Trophoblast cell (in vitro differentiated cells and primary cell): ENCODE data around the gene HOXA9.
A peak's percentile ranks its signal among the peaks of the same experiment; 100 is the strongest.

Source experiments
- DNase-seq, 2 donors: peaks; one replicate each; pipeline ENCODE4 v3.0.0-alpha.2; 2016
- H2AFZ ChIP-seq: 2 replicates; pipeline ENCODE4 v1.6.1; 2013; ENCODE audit warnings: low read length, moderate library complexity, mild to moderate bottlenecking; ENCODE audit not compliant: insufficient read depth, poor library complexity
- H2AK5ac ChIP-seq: 2 replicates; pipeline ENCODE4 v1.6.1; 2013; ENCODE audit warnings: mild to moderate bottlenecking, low read length
- H2BK120ac ChIP-seq: 2 replicates; pipeline ENCODE4 v1.6.1; 2013; ENCODE audit warnings: low read length, mild to moderate bottlenecking, moderate library complexity; ENCODE audit not compliant: insufficient read depth, poor library complexity
- H2BK12ac ChIP-seq: 2 replicates; pipeline ENCODE4 v1.6.1; 2013; ENCODE audit warnings: mild to moderate bottlenecking, low read length, moderate library complexity
- H2BK5ac ChIP-seq: 2 replicates; pipeline ENCODE4 v1.6.1; 2013; ENCODE audit warnings: low read length, low read depth, moderate library complexity, mild to moderate bottlenecking; ENCODE audit not compliant: poor library complexity
- H3K14ac ChIP-seq: 2 replicates; pipeline ENCODE4 v1.6.1; 2013; ENCODE audit warnings: mild to moderate bottlenecking, low read length
- H3K18ac ChIP-seq: 2 replicates; pipeline ENCODE4 v1.6.1; 2013; ENCODE audit warnings: mild to moderate bottlenecking, low read length
- H3K23ac ChIP-seq: 2 replicates; pipeline ENCODE4 v1.6.1; 2013; ENCODE audit warnings: low read length
- H3K27ac ChIP-seq: 2 replicates; pipeline ENCODE4 v1.5.1; 2013; ENCODE audit warnings: low read depth, mild to moderate bottlenecking, inconsistent platforms, low read length, moderate library complexity
- H3K27me3 ChIP-seq: 2 replicates; pipeline ENCODE4 v1.6.1; 2013; ENCODE audit warnings: inconsistent platforms, mild to moderate bottlenecking, low read length, moderate library complexity; ENCODE audit not compliant: insufficient read depth
- H3K36me3 ChIP-seq, 2 experiments: 1 replicate in 1 of 2; 2 replicates in 1 of 2; pipeline ENCODE4 v1.6.1; 2013; ENCODE audit warnings: low read length in 2 of 2, mild to moderate bottlenecking in 2 of 2, moderate library complexity in 1 of 2; ENCODE audit not compliant: insufficient read depth in 2 of 2, control insufficient read depth in 1 of 2
- H3K4ac ChIP-seq: 2 replicates; pipeline ENCODE4 v1.6.1; 2013; ENCODE audit warnings: low read depth, mild to moderate bottlenecking, low read length, moderate library complexity
- H3K4me1 ChIP-seq, 2 experiments: 1 replicate in 1 of 2; 2 replicates in 1 of 2; pipeline ENCODE4 v1.6.1; 2013; ENCODE audit warnings: low read length in 2 of 2, mild to moderate bottlenecking in 2 of 2, moderate library complexity in 1 of 2; ENCODE audit not compliant: insufficient read depth in 2 of 2, control insufficient read depth in 1 of 2
- H3K4me2 ChIP-seq: 2 replicates; pipeline ENCODE4 v1.6.1; 2013; ENCODE audit warnings: inconsistent platforms, mild to moderate bottlenecking, low read length, moderate library complexity
- H3K4me3 ChIP-seq: 2 replicates; pipeline ENCODE4 v1.5.1; 2013; ENCODE audit warnings: mild to moderate bottlenecking, low read depth, low read length, inconsistent platforms
- H3K79me1 ChIP-seq: one replicate; pipeline ENCODE4 v1.6.1; 2013; ENCODE audit warnings: low read length
- H3K79me2 ChIP-seq: 2 replicates; pipeline ENCODE4 v1.6.1; 2013; ENCODE audit warnings: low read length, mild to moderate bottlenecking; ENCODE audit not compliant: control insufficient read depth, insufficient read depth, poor library complexity
- H3K9ac ChIP-seq: 2 replicates; pipeline ENCODE4 v1.6.1; 2013; ENCODE audit warnings: mild to moderate bottlenecking, low read length
- H3K9me3 ChIP-seq: 2 replicates; pipeline ENCODE4 v1.6.1; 2013; ENCODE audit warnings: low read depth, mild to moderate bottlenecking, control low read depth, inconsistent platforms, low read length; ENCODE audit not compliant: insufficient read depth
- H4K12ac ChIP-seq: 2 replicates; pipeline ENCODE4 v1.6.1; 2013; ENCODE audit warnings: low read depth, mild to moderate bottlenecking, low read length, moderate library complexity
- H4K8ac ChIP-seq: 2 replicates; pipeline ENCODE4 v1.6.1; 2013; ENCODE audit warnings: low read depth, mild to moderate bottlenecking, low read length, moderate library complexity
- H4K91ac ChIP-seq: one replicate; pipeline ENCODE4 v1.6.1; 2013; ENCODE audit warnings: low read depth, mild to moderate bottlenecking, low read length, moderate library complexity
- WGBS: extraction: QIAGEN DNeasy Blood & Tissue Kit; methylation state at CpG from one replicate; pipeline ENCODE4 v1.1.7; 2013; ENCODE audit warnings: missing lambda C conversion rate; ENCODE audit not compliant: insufficient read length, insufficient coverage; ENCODE audit errors: extremely low coverage; 5-methylcytosine and 5-hydroxymethylcytosine counted together

The HOXA9 gene

GRCh38 chr7:27204851-27205322, 39.5 kb upstream of the HOXA9 start:
- Histone ChIP-seq H2BK12ac (no peak overlapping the region), H3K18ac (no peak overlapping the region), H4K91ac (no peak overlapping the region), H2AK5ac (no peak overlapping the region), H4K12ac (no peak overlapping the region), H3K79me1 (no peaks in the 10 kb centered on the region), H3K27me3 (peaks cover 77% of the 10 kb centered on the region), H3K9ac (no peak overlapping the region), H3K4me1 (peaks cover 11 to 17% of the 10 kb centered on the region in 2 experiments), H2AFZ (no peak overlapping the region), H3K27ac (no peak overlapping the region), H2BK5ac (no peak overlapping the region), H3K79me2 (no peaks in the 10 kb centered on the region), H3K23ac (no peak overlapping the region), H4K8ac (no peak overlapping the region), H3K4ac (no peak overlapping the region), H3K4me3 (peak overlapping the region; percentile 8), H3K9me3 (peaks cover 12% of the 10 kb centered on the region), H3K36me3 (no peaks in the 10 kb centered on the region), H3K4me2 (peak overlapping the region; percentile 44), H2BK120ac (no peak overlapping the region), H3K14ac (no peak overlapping the region)
- no CpG with 5 or more reads among the region's 41 CpGs for WGBS
- peak in 1 of 2 donors; percentile 20 for DNase-seq

- H4K8ac ChIP-seq, result no peak overlapping the region
- peaks cover 14 to 17% of the 10 kb centered on the region in 2 experiments for H3K4me1 ChIP-seq
- H3K4me3 ChIP-seq, result no peak overlapping the region
- H3K23ac ChIP-seq, result no peak overlapping the region
- no peaks in the 10 kb centered on the region for H3K36me3 ChIP-seq
- no CpG with 5 or more reads among the region's 4 CpGs for WGBS
- no peak overlapping the region for H2BK120ac ChIP-seq
- H3K9ac ChIP-seq, result no peak overlapping the region
- no peak overlapping the region for H3K27ac ChIP-seq
- H3K4me2 ChIP-seq, result no peak overlapping the region
- H2BK12ac ChIP-seq, result no peak overlapping the region
- H3K18ac ChIP-seq, result no peak overlapping the region
- H3K14ac ChIP-seq, result no peak overlapping the region
- H3K27me3 ChIP-seq, result peaks cover 85% of the 10 kb centered on the region
- no peak overlapping the region for H4K91ac ChIP-seq
- peaks cover 12% of the 10 kb centered on the region for H3K9me3 ChIP-seq
- no peak overlapping the region for H4K12ac ChIP-seq
- H3K4ac ChIP-seq, result no peak overlapping the region
- H2AK5ac ChIP-seq, result no peak overlapping the region
- no peak overlapping the region for H2AFZ ChIP-seq
- no peak for DNase-seq
- no peaks in the 10 kb centered on the region for H3K79me2 ChIP-seq
- H2BK5ac ChIP-seq, result no peak overlapping the region
- no peaks in the 10 kb centered on the region for H3K79me1 ChIP-seq
Measured at GRCh38 chr7:27203964-27204594, 38.7 kb upstream of the HOXA9 start.

- Histone ChIP-seq H3K27ac (no peak overlapping the region), H3K36me3 (no peaks in the 10 kb centered on the region), H3K79me1 (no peaks in the 10 kb centered on the region), H3K4me1 (peaks cover 16 to 20% of the 10 kb centered on the region in 2 experiments), H3K4me2 (no peak overlapping the region), H3K9me3 (peaks cover 15% of the 10 kb centered on the region), H3K9ac (no peak overlapping the region), H4K12ac (no peak overlapping the region), H3K14ac (no peak overlapping the region), H3K4ac (no peak overlapping the region), H4K91ac (no peak overlapping the region), H3K27me3 (peaks cover 86% of the 10 kb centered on the region), H3K18ac (no peak overlapping the region), H3K79me2 (no peaks in the 10 kb centered on the region), H3K4me3 (no peak overlapping the region), H2BK12ac (no peak overlapping the region), H2AK5ac (no peak overlapping the region), H2AFZ (no peak overlapping the region), H4K8ac (no peak overlapping the region), H2BK120ac (no peak overlapping the region), H2BK5ac (no peak overlapping the region), H3K23ac (no peak overlapping the region)
- DNase-seq, result no peak
- WGBS, result no CpG with 5 or more reads among the region's 10 CpGs
Measured at GRCh38 chr7:27203365-27203953, 38.1 kb upstream of the HOXA9 start.

GRCh38 chr7:27202862-27203134, 37.5 kb upstream of the HOXA9 start:
- Histone ChIP-seq H2BK12ac (no peak overlapping the region), H4K8ac (no peak overlapping the region), H2AK5ac (no peak overlapping the region), H3K9ac (no peak overlapping the region), H2BK120ac (no peak overlapping the region), H3K79me1 (no peaks in the 10 kb centered on the region), H3K9me3 (peaks cover 15% of the 10 kb centered on the region), H3K23ac (no peak overlapping the region), H3K18ac (no peak overlapping the region), H3K4me1 (peaks cover 16 to 20% of the 10 kb centered on the region in 2 experiments), H3K14ac (no peak overlapping the region), H3K79me2 (no peaks in the 10 kb centered on the region), H3K27me3 (peaks cover 86% of the 10 kb centered on the region), H2AFZ (no peak overlapping the region), H4K12ac (no peak overlapping the region), H3K4me3 (no peak overlapping the region), H3K36me3 (no peaks in the 10 kb centered on the region), H3K27ac (no peak overlapping the region), H4K91ac (no peak overlapping the region), H3K4me2 (no peak overlapping the region), H2BK5ac (no peak overlapping the region), H3K4ac (no peak overlapping the region)
- DNase-seq, result no peak
- no CpG with 5 or more reads among the region's 3 CpGs for WGBS
